ENCODE data around the gene OR2L8. TPM values are rescaled to one million over a fixed set of nuclear protein-coding genes. Genes with fewer than 3 reads are reported as not detected.

Gene OR2L8
- total RNA-seq, 4 donors from 2014 or later: not detected

GRCh38 chr1:247942624-247943023, 6.0 kb upstream of the OR2L8 start:
- TF ChIP-seq, protein P1, sequence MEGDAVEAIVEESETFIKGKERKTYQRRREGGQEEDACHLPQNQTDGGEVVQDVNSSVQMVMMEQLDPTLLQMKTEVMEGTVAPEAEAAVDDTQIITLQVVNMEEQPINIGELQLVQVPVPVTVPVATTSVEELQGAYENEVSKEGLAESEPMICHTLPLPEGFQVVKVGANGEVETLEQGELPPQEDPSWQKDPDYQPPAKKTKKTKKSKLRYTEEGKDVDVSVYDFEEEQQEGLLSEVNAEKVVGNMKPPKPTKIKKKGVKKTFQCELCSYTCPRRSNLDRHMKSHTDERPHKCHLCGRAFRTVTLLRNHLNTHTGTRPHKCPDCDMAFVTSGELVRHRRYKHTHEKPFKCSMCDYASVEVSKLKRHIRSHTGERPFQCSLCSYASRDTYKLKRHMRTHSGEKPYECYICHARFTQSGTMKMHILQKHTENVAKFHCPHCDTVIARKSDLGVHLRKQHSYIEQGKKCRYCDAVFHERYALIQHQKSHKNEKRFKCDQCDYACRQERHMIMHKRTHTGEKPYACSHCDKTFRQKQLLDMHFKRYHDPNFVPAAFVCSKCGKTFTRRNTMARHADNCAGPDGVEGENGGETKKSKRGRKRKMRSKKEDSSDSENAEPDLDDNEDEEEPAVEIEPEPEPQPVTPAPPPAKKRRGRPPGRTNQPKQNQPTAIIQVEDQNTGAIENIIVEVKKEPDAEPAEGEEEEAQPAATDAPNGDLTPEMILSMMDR (IDR thresholded peaks at IDR 0.05; ENCODE audit: low read depth): no peak

- TF ChIP-seq, protein P1 (IDR thresholded peaks at IDR 0.05; ENCODE audit: low read depth): no peak
Observed at GRCh38 chr1:247953408-247953807, 4.8 kb downstream of the OR2L8 start.

GRCh38 chr1:247961791-247962190, 13.1 kb downstream of the OR2L8 start:
- TF ChIP-seq, protein P1 (IDR thresholded peaks at IDR 0.05; ENCODE audit: low read depth): no peak

GRCh38 chr1:247962911-247963588, 14.4 kb downstream of the OR2L8 start:
- TF ChIP-seq, protein P1 (IDR thresholded peaks at IDR 0.05; ENCODE audit: low read depth): no peak

- TF ChIP-seq, protein P1 (IDR thresholded peaks at IDR 0.05; ENCODE audit: low read depth): no peak
Observed at GRCh38 chr1:247964933-247965332, 16.3 kb downstream of the OR2L8 start, which contains the start of gene OR2AK2. Gene OR2AK2 (plus strand): TSS chr1:247965233. CDS start chr1:247965377, 144 bp downstream.

DNA sequence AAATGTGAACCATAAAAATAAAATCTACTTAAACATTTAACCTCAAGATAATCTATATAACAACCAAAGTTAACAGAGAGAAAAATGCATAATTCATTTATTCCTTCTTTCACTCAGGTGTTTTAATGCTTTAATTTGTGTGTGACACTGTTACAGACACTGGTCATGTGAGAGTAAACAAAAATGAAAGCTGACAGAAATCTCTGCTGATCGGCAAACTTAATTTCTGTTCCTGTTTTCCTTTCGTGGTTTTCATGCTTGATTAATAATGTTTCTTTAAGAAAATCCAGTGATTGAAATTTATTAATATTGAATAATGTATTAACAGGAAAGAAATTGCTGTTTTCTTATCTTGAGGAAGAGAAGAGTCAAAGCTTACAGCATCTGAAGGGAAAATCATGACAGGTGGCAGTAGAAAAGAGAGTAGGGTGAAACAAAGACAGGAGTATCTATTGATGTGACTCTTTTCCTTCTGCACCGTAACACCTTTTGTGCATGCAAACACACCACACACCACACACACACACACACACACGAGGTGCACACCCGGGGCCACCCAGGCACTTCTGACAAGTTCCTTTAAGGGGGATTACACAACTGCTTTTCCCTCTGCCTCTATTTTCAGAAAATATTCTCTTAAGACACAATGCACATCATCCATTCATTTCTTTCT, 18.0 kb downstream of the OR2L8 start:
- TF ChIP-seq, protein P1 (IDR thresholded peaks at IDR 0.05; ENCODE audit: low read depth): no peak

GRCh38 chr1:247992986-247993385, 44.3 kb downstream of the OR2L8 start:
- TF ChIP-seq, protein P1 (IDR thresholded peaks at IDR 0.05; ENCODE audit: low read depth): no peak

All from subcutaneous adipose tissue (tissue), 4 donors.